Measurements from ENCODE around the gene PSMC2. TPM values are rescaled to one million over a fixed set of nuclear protein-coding genes. Genes with fewer than 3 reads are reported as not detected.

The PSMC2 gene
- total and polyA plus RNA-seq, 2 of the 4 experiments (the other 2 are of a cell fraction) = 184 to 311 TPM

- H3K79me1 ChIP-seq (ENCODE audit: low read depth in 1 of 2, low read length in 2 of 2) = no peaks in the 10 kb centered on the region
- CTCF ChIA-PET = no interaction called here
- DNase-seq = no peak
- no CpG with 5 or more reads among the region's 1 CpG for WGBS, 2 experiments (ENCODE audit: extremely low coverage in 2 of 2, insufficient read length in 1 of 2)
- no peaks in the 10 kb centered on the region for H3K9me1 ChIP-seq (ENCODE audit: insufficient read depth, low read length)
- no peak overlapping the region for H3K4ac ChIP-seq (ENCODE audit: low read depth, low read length)
- in situ Hi-C loops (cut with MboI; ENCODE audit: low sequenced_read_pairs) = no loop called here
- H3K27me3 ChIP-seq (ENCODE audit: control insufficient read depth, insufficient read depth, low read length) = peaks cover 6% of the 10 kb centered on the region
- no peak for TF ChIP-seq CTCF (conservative IDR thresholded peaks at IDR 0.05; ENCODE audit: low read depth, low read length)
- TF ChIP-seq MAZ (IDR thresholded peaks at IDR 0.05; ENCODE audit: borderline replicate concordance, low read depth, low read length) = no peak
- no peak for TF ChIP-seq MXI1 (IDR thresholded peaks at IDR 0.05; ENCODE audit: borderline replicate concordance, low read depth, low read length)
- no peak for TF ChIP-seq POLR2A (IDR thresholded peaks at IDR 0.05; ENCODE audit: low read depth, low read length)
- H3K4me1 ChIP-seq (ENCODE audit: control insufficient read depth, insufficient read depth, low read length) = no peaks in the 10 kb centered on the region
- no peak overlapping the region for H3K23ac ChIP-seq (ENCODE audit: low read depth, low read length)
- H4K5ac ChIP-seq (ENCODE audit: low read depth, low read length) = no peak overlapping the region
- POLR2A ChIA-PET (ENCODE audit: unreplicated experiment) = no interaction called here
- no peak overlapping the region for H3K14ac ChIP-seq (replicated peaks; ENCODE audit: low read depth, low read length)
- no peak overlapping the region for H2BK15ac ChIP-seq (ENCODE audit: low read depth, low read length)
- no peak overlapping the region for H3K9ac ChIP-seq (ENCODE audit: low read depth, low read length)
- intact Hi-C loops (cut with micrococcal nuclease) = no loop called here
- H3K18ac ChIP-seq (ENCODE audit: low read depth, low read length) = no peak overlapping the region
- no peaks in the 10 kb centered on the region for H3K36me3 ChIP-seq (ENCODE audit: control insufficient read depth, insufficient read depth, low read length)
- no peak overlapping the region for H4K8ac ChIP-seq (ENCODE audit: low read depth in 2 of 2, low read length in 2 of 2)
- no peak overlapping the region for H3K27ac ChIP-seq (ENCODE audit: insufficient read depth, low read length)
- no peak overlapping the region for H4K91ac ChIP-seq (ENCODE audit: insufficient read depth, low read depth, low read length)
- ATAC-seq (ENCODE audit: low read depth) = no peak
- no peaks in the 10 kb centered on the region for H4K20me1 ChIP-seq (ENCODE audit: insufficient read depth, low read length)
- no TSS peak for BruUV-seq (replicated peaks)
- H2BK20ac ChIP-seq (ENCODE audit: low read depth, low read length) = no peak overlapping the region
- no peak overlapping the region for H2BK5ac ChIP-seq (ENCODE audit: low read depth, low read length, poor library complexity, severe bottlenecking)
- dilution Hi-C loops (cut with HindIII; ENCODE audit: low sequenced_read_pairs, unreplicated experiment) = no loop called here
- H2BK120ac ChIP-seq (ENCODE audit: low read depth, low read length) = no peak overlapping the region
- H3K4me3 ChIP-seq (ENCODE audit: insufficient read depth, low read depth, low read length) = no peak overlapping the region
- H2AFZ ChIP-seq (replicated peaks; ENCODE audit: low read length, poor library complexity) = no peak overlapping the region
- H2AK9ac ChIP-seq (replicated peaks; ENCODE audit: low read depth, low read length, poor library complexity) = no peak overlapping the region
- H3K9me3 ChIP-seq (ENCODE audit: control insufficient read depth, insufficient read depth, low read length) = no peaks in the 10 kb centered on the region; the same call in 1 of the 2 replicates
- no peak overlapping the region for H3K4me2 ChIP-seq (ENCODE audit: low read depth, low read length)
- H3K56ac ChIP-seq (ENCODE audit: extremely low read depth, insufficient read depth, low read length) = no peak overlapping the region
- no peak overlapping the region for H2AK5ac ChIP-seq (ENCODE audit: low read depth, low read length)
Measured at GRCh38 chr7:103412151-103412550, 64.7 kb downstream of the PSMC2 start.

Measured in IMR-90 (cell line).